22Rv1 (cell line): ENCODE results near the gene PLXNA4.

Experiments used
- CTCF ChIP-seq: fragments of 450-650 bp; IDR thresholded peaks from 2 replicates; pipeline ENCODE4 v1.5.1; 2017; ENCODE audit warnings: mild to moderate bottlenecking
- ZFX ChIP-seq: fragments of 450-650 bp; IDR thresholded peaks from 2 replicates; pipeline ENCODE4 v1.6.1; 2017; ENCODE audit warnings: antibody characterized with exemption, borderline replicate concordance

GRCh38 chr7:132154695-132155471, 421.4 kb downstream of the PLXNA4 start:
- TF ChIP-seq CTCF (no peak), ZFX (no peak)
